Neural crest cell (in vitro differentiated cells): ENCODE results near the gene CCDC141. TPM values are rescaled to one million over a fixed set of nuclear protein-coding genes. Genes with fewer than 3 reads are reported as not detected.

Source experiments
- DNase-seq: peaks from one replicate; pipeline ENCODE4 v3.0.0; 2021; ENCODE audit warnings: low read depth, mixed read lengths, low spot score
- H3K27ac Mint-ChIP-seq: one replicate; pipeline ENCODE4 v1.8.0; 2021; ENCODE audit warnings: mild to moderate bottlenecking, mixed read lengths; ENCODE audit not compliant: unreplicated experiment
- H3K27me3 Mint-ChIP-seq: 2 replicates; pipeline ENCODE4 v1.8.0; 2021; ENCODE audit warnings: low read depth, mild to moderate bottlenecking, mixed read lengths
- H3K36me3 Mint-ChIP-seq: 2 replicates; pipeline ENCODE4 v1.8.0; 2021; ENCODE audit warnings: low read depth, mild to moderate bottlenecking, mixed read lengths
- H3K4me1 Mint-ChIP-seq: 2 replicates; pipeline ENCODE4 v1.8.0; 2021; ENCODE audit warnings: mixed read lengths
- H3K4me3 Mint-ChIP-seq: one replicate; pipeline ENCODE4 v1.8.0; 2021; ENCODE audit warnings: mild to moderate bottlenecking, mixed read lengths
- H3K9me3 Mint-ChIP-seq: 2 replicates; pipeline ENCODE4 v1.8.0; 2021; ENCODE audit warnings: mixed read lengths
- CTCF ChIP-seq: fragments of 200-600 bp; sonication (generic); conservative IDR thresholded peaks from 2 replicates; pipeline ENCODE4 v1.5.0; 2021; ENCODE audit warnings: antibody characterized with exemption, mild to moderate bottlenecking
- total RNA-seq: library from RNA; stranded (reverse); gene quantifications from 2 replicates; pipeline ENCODE4 v1.2.1, GENCODE V29; 2021

Gene CCDC141
- total RNA-seq, 1 donor from 2014 or later = not detected

- Mint-ChIP-seq H3K27me3 (no peaks in the 10 kb centered on the region), H3K4me1 (no peaks in the 10 kb centered on the region), H3K9me3 (no peaks in the 10 kb centered on the region), H3K36me3 (no peaks in the 10 kb centered on the region), H3K4me3 (no peak overlapping the region), H3K27ac (no peak overlapping the region)
- no peak for TF ChIP-seq CTCF
- no peak for DNase-seq
Observed at GRCh38 chr2:178799305-178799704, 250.6 kb downstream of the CCDC141 start.

- H3K4me3 Mint-ChIP-seq = no peak overlapping the region
- no peak overlapping the region for H3K27ac Mint-ChIP-seq
- H3K27me3 Mint-ChIP-seq = no peaks in the 10 kb centered on the region
- no peak for DNase-seq
- H3K4me1 Mint-ChIP-seq = no peaks in the 10 kb centered on the region
- peak; percentile 77 for TF ChIP-seq CTCF
- H3K9me3 Mint-ChIP-seq = no peaks in the 10 kb centered on the region
- H3K36me3 Mint-ChIP-seq = no peaks in the 10 kb centered on the region
Observed at GRCh38 chr2:178796079-178796677, 253.8 kb downstream of the CCDC141 start.

GRCh38 chr2:178787934-178788333 is 262.0 kb downstream of the CCDC141 start:
- no peak for TF ChIP-seq CTCF
- H3K27me3 Mint-ChIP-seq = no peaks in the 10 kb centered on the region
- no peak overlapping the region for H3K4me3 Mint-ChIP-seq
- no peaks in the 10 kb centered on the region for H3K4me1 Mint-ChIP-seq
- no peaks in the 10 kb centered on the region for H3K9me3 Mint-ChIP-seq
- no peak overlapping the region for H3K27ac Mint-ChIP-seq
- no peak for DNase-seq
- H3K36me3 Mint-ChIP-seq = no peaks in the 10 kb centered on the region

GRCh38 chr2:178787155-178787554 is 262.8 kb downstream of the CCDC141 start:
- no peaks in the 10 kb centered on the region for H3K9me3 Mint-ChIP-seq
- TF ChIP-seq CTCF = no peak
- H3K4me1 Mint-ChIP-seq = no peaks in the 10 kb centered on the region
- H3K27ac Mint-ChIP-seq = no peak overlapping the region
- no peak for DNase-seq
- no peaks in the 10 kb centered on the region for H3K36me3 Mint-ChIP-seq
- H3K27me3 Mint-ChIP-seq = no peaks in the 10 kb centered on the region
- no peak overlapping the region for H3K4me3 Mint-ChIP-seq

- no peak for DNase-seq
- Mint-ChIP-seq H3K27me3 (no peaks in the 10 kb centered on the region), H3K4me3 (no peak overlapping the region), H3K4me1 (no peaks in the 10 kb centered on the region), H3K9me3 (no peaks in the 10 kb centered on the region), H3K36me3 (no peaks in the 10 kb centered on the region), H3K27ac (no peak overlapping the region)
- no peak for TF ChIP-seq CTCF
Observed at GRCh38 chr2:178783889-178784288, 266.0 kb downstream of the CCDC141 start.
